Ammon's horn (tissue), 1 donor: ENCODE results near the gene DCHS1.

Experiments used
- DNase-seq: peaks from one replicate; pipeline ENCODE4 v3.0.0-alpha.2; 2016; ENCODE audit warnings: low spot score

DCHS1 gene

GRCh38 chr11:6646918-6647679, 8.5 kb downstream of the DCHS1 start:
- DNase-seq, result no peak

GRCh38 chr11:6646576-6646917, 9.1 kb downstream of the DCHS1 start:
- no peak for DNase-seq

GRCh38 chr11:6646071-6646470, 9.5 kb downstream of the DCHS1 start:
- DNase-seq, result no peak

- no peak for DNase-seq
Measured at GRCh38 chr11:6642957-6643356, 12.7 kb downstream of the DCHS1 start.

- DNase-seq, result peak; percentile 72
Measured at GRCh38 chr11:6640985-6641701, 14.5 kb downstream of the DCHS1 start.

GRCh38 chr11:6640036-6640984, 15.3 kb downstream of the DCHS1 start:
- DNase-seq, result no peak

DNA sequence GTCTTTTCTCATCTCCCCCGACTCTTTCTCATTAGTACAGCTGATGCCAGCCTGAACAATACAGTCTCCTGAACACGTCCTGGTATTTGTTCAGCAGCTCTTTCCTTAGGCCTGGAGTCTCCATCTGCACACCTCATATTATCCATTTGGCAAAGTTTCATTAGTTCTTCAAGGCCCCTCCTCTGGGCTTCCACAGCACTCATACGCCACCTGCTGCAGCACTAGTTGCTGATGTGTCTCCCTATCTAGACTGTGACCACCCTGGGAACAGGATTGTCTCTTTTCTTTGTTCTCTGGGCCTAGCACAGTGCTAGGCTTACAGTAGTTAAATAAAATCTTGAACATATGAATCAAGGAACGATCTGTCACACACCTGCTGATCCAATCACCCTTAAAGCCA, 17.2 kb downstream of the DCHS1 start:
- no peak for DNase-seq

GRCh38 chr11:6637871-6638270, 17.7 kb downstream of the DCHS1 start:
- DNase-seq, result peak; percentile 30

DNA sequence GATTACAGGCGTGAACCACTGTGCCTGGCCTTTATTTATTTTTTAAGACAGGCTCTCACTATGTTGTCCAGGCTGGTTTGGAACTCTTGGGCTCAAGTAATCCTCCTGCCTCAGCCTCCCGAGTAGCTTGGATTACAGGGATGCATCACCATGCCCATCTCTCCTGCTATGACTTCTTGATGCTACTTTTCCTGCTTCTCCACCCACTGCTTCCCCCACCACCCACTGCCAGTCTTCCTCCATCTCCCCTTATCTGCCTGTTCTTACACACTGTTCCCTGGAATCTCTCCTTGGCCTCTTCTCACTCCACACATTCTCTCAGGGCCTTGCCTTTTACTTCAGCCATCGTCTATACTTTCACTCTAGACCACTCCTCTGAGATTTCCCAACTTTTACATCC, 19.1 kb downstream of the DCHS1 start:
- no peak for DNase-seq

DNA sequence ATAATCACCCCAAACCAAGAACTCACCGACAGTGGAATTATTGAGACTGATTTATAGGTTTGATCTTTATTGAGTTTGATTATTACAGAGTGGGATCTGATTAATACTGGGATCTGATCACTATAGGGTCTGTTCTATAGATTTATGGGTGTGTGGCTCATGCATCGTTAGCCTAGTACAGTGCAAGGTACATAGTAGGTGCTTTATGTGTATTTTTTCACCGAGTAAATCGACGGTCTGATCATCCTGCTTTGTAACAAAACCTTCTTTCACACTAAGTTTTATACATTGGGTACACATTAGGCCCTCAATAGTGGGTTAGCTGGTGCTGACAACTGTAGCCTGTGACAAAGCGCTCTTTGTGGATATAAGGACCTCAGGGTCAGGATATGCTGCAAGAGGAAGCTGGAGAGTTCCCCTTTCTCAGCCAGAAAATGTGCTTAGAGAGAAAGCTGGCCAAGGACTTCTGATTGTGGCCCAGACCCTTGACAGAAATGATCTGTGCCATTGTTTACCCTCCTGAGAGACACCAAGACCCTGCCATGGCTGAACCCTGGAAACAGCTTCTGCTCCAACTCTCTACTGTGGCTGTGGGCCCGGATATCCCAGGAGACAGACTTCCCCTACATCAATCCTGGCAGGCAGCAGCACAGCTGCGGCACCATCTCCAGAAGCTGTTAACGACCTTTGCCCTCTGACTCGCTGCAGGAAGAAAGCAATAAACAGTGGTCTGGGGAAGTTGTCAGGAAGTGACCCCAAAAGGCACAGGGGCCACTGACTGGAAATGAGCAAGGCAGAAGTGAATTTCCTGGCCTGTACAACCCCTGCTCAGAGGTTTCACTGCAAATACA, 20.3 kb downstream of the DCHS1 start:
- DNase-seq, result peak; percentile 83

GRCh38 chr11:6634534-6634933, 21.1 kb downstream of the DCHS1 start:
- no peak for DNase-seq

- no peak for DNase-seq
Measured at GRCh38 chr11:6633422-6634408, 21.9 kb downstream of the DCHS1 start.

GRCh38 chr11:6632116-6633073, 23.2 kb downstream of the DCHS1 start:
- DNase-seq, result no peak

DNA sequence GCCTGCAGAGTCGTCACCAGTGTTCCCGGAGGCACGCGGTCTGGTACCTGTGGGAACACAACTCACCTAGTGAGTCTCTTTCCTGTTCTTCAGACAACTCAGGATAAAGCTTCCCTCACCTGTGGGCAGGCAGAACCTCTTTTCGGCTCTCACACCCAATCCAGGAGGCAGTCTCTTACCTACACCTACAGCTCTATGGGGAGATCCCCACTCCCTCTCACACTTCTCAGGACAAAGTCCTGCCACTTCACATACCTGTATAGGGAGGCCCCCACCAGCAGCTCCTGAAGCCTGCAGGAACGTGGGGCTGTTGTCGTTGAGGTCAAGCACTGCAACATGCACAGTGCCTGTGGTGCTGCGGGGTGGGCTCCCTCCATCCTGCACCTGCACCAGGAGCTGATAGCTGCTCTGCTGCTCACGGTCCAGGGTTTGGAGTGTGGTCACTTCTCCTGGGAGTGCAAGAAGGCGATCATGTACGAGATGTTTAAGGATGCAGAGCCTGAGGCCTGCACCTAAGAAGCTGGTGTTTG, 24.2 kb downstream of the DCHS1 start:
- no peak for DNase-seq

DNA sequence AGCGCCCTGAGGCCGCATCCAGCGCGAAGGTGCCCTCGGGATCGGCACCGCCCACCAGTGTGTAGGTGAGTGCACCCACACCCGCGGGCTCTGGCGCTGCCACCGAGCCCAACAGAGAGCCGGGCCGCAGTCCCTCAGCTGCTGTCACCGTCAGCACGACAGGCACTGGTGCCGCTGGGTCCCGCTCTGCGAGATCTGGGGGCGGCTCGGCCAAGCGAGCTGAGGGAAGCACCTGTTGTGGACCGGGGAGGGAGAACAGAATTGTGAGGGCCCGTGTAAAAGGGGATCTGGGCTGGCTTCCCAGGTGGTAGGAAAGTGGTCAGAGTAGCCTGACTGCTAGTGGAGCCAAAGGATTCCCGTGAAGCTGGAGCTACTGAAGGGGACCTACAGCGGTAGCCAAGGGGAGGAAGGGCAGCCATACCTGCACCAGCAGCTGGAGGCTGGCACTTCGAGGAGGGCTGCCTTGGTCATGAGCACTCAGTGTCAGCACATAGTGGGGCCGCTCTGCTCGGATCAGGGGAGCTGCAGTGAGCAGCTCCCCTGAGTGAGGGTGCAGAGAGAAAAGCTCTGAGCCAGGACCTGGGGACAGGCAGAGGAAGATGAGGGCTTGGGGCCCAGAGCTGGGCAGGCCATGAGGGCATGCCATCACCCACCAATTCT, 24.8 kb downstream of the DCHS1 start:
- DNase-seq, result no peak

- no peak for DNase-seq
Measured at GRCh38 chr11:6629892-6630631, 25.5 kb downstream of the DCHS1 start.

DNA sequence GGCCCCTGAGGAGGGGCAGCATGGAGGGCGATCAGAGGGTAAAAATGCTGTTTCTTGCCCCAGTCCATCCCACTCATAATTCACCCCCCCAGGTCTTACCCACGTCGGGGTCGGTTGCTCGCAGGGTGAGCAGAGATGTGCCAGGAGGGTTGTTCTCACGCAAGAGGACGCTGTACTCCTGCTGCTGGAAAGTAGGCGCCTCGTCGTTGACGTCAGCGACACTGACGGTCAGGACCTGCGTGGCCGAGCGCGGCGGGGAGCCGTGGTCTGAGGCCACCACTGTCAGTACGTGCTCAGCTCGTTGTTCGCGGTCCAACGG, 26.1 kb downstream of the DCHS1 start:
- DNase-seq, result no peak

DNA sequence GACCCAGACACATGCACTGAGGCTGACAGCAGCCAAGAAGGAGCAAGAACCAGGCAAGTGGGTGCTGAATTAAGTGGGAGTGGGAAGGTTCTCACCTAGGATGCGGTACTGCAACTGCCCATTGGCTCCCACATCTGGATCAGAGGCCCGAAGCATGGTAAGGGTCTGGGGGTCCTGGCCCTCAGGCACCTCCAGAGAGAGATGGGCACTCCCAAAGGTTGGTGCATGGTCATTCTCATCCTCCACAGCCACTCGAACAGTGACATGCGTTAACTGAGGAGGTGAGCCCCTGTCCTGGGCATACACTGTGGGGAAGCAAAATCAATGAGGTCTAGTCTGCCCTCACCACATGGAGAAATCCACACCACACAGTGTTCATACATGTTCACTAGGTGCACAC, 27.1 kb downstream of the DCHS1 start:
- DNase-seq, result no peak
